Ishikawa (cell line): ENCODE measurements around the gene MAGI1.

Experiments used
- CEBPB ChIP-seq: IDR thresholded peaks from 2 replicates; pipeline ENCODE4 v1.6.1; 2012
- CREB1 ChIP-seq: IDR thresholded peaks from 2 replicates; pipeline ENCODE4 v1.6.1; 2012; ENCODE audit warnings: low read depth
- EGR1 ChIP-seq: IDR thresholded peaks from 2 replicates; pipeline ENCODE4 v1.6.1; 2012
- EP300 ChIP-seq: IDR thresholded peaks from 2 replicates; pipeline ENCODE4 v1.6.1; 2012; ENCODE audit warnings: borderline replicate concordance
- FOXM1 ChIP-seq: IDR thresholded peaks from 2 replicates; pipeline ENCODE4 v1.6.1; 2012; ENCODE audit warnings: low read depth, borderline replicate concordance
- NFIC ChIP-seq: IDR thresholded peaks from 2 replicates; pipeline ENCODE4 v1.6.1; 2012
- RAD21 ChIP-seq: IDR thresholded peaks from 2 replicates; pipeline ENCODE4 v1.6.1; 2012; ENCODE audit warnings: low read depth
- TAF1 ChIP-seq: IDR thresholded peaks from 2 replicates; pipeline ENCODE4 v1.6.1; 2012; ENCODE audit warnings: low read depth, mild to moderate bottlenecking
- TCF12 ChIP-seq: IDR thresholded peaks from 2 replicates; pipeline ENCODE4 v1.6.1; 2012; ENCODE audit warnings: low read depth
- TEAD4 ChIP-seq: IDR thresholded peaks from 2 replicates; pipeline ENCODE4 v1.6.1; 2012
- YY1 ChIP-seq: IDR thresholded peaks from 2 replicates; pipeline ENCODE4 v1.6.1; 2012; ENCODE audit warnings: low read depth
- ZBTB7A ChIP-seq: IDR thresholded peaks from 2 replicates; pipeline ENCODE4 v1.6.1; 2012; ENCODE audit warnings: low read depth
- TF ChIP-seq, protein P1 (sequence below): IDR thresholded peaks from 2 replicates; pipeline ENCODE4 v1.6.1; 2012
- TF ChIP-seq, protein P2 (sequence below): IDR thresholded peaks from 2 replicates; pipeline ENCODE4 v1.6.1; 2012; ENCODE audit warnings: low read depth, mild to moderate bottlenecking
- TF ChIP-seq, protein P3 (sequence below): IDR thresholded peaks from 2 replicates; pipeline ENCODE4 v1.6.1; 2012

MAGI1 gene

DNA sequence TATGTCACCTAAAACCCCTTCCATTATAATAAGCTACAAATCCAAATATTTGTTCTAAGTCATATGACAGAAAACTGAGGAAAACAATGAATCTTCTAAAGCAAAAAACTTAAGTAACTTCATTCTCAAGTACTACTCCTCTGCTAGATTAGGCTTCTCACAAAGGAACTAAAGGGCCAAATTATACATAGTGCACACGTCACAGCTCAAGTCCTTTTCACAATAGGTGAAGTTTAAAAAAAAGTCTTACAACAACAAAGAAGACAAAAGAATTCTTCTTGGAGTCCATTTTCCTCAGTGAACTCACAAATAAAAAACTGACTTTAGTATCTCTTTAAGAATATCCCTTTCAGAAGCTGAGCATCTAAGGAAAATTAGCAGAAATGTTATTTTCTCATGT lies 479.9 kb downstream of the MAGI1 start:
- no peak for TF ChIP-seq CEBPB
- no peak for TF ChIP-seq EP300
- TF ChIP-seq, protein P1, sequence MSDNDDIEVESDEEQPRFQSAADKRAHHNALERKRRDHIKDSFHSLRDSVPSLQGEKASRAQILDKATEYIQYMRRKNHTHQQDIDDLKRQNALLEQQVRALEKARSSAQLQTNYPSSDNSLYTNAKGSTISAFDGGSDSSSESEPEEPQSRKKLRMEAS, result no peak
- no peak for TF ChIP-seq TCF12
- no peak for TF ChIP-seq NFIC
- TF ChIP-seq, protein P2, sequence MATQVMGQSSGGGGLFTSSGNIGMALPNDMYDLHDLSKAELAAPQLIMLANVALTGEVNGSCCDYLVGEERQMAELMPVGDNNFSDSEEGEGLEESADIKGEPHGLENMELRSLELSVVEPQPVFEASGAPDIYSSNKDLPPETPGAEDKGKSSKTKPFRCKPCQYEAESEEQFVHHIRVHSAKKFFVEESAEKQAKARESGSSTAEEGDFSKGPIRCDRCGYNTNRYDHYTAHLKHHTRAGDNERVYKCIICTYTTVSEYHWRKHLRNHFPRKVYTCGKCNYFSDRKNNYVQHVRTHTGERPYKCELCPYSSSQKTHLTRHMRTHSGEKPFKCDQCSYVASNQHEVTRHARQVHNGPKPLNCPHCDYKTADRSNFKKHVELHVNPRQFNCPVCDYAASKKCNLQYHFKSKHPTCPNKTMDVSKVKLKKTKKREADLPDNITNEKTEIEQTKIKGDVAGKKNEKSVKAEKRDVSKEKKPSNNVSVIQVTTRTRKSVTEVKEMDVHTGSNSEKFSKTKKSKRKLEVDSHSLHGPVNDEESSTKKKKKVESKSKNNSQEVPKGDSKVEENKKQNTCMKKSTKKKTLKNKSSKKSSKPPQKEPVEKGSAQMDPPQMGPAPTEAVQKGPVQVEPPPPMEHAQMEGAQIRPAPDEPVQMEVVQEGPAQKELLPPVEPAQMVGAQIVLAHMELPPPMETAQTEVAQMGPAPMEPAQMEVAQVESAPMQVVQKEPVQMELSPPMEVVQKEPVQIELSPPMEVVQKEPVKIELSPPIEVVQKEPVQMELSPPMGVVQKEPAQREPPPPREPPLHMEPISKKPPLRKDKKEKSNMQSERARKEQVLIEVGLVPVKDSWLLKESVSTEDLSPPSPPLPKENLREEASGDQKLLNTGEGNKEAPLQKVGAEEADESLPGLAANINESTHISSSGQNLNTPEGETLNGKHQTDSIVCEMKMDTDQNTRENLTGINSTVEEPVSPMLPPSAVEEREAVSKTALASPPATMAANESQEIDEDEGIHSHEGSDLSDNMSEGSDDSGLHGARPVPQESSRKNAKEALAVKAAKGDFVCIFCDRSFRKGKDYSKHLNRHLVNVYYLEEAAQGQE, result no peak
- no peak for TF ChIP-seq YY1
- no peak for TF ChIP-seq FOXM1
- TF ChIP-seq TAF1, result no peak
- TF ChIP-seq ZBTB7A, result no peak
- TF ChIP-seq CREB1, result no peak
- TF ChIP-seq RAD21, result no peak
- TF ChIP-seq, protein P3, sequence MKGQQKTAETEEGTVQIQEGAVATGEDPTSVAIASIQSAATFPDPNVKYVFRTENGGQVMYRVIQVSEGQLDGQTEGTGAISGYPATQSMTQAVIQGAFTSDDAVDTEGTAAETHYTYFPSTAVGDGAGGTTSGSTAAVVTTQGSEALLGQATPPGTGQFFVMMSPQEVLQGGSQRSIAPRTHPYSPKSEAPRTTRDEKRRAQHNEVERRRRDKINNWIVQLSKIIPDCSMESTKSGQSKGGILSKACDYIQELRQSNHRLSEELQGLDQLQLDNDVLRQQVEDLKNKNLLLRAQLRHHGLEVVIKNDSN, result no peak
- TF ChIP-seq EGR1, result no peak
- TF ChIP-seq TEAD4, result no peak

DNA sequence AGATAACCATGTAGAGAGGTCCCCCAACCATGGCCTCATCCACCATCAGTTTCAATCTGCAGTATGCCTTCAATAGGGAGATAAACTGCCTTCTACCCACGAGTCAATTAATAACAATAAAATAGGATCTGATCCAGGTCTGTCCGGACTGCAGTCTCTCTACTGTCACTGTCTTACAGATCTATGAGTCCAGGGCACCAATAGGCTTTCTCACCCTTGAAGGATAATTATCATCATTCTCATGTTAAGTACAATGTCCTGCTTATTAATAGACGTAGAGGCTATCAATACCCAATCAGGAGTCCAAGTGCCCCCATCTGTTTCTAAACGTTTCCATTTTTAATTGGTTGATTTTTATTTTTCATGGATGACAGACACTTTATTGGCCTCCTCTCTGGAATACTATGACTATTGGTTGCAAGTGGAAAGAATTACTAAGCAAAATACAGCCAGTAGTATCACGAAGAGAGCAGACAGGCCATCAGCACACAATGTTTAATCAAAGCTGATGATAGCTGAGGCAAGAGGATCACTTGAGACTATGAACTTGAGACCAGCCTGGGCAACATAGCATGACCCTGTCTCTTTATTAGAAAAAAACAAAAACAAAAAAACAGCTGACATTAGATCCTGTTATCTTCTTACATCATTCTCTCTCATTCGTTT lies 480.7 kb downstream of the MAGI1 start:
- no peak for TF ChIP-seq YY1
- TF ChIP-seq FOXM1, result no peak
- TF ChIP-seq NFIC, result no peak
- TF ChIP-seq, protein P3, result no peak
- no peak for TF ChIP-seq CREB1
- TF ChIP-seq TAF1, result no peak
- TF ChIP-seq, protein P1, result no peak
- TF ChIP-seq TEAD4, result no peak
- TF ChIP-seq EP300, result no peak
- TF ChIP-seq, protein P2, result no peak
- TF ChIP-seq RAD21, result no peak
- no peak for TF ChIP-seq EGR1
- no peak for TF ChIP-seq ZBTB7A
- TF ChIP-seq TCF12, result no peak

DNA sequence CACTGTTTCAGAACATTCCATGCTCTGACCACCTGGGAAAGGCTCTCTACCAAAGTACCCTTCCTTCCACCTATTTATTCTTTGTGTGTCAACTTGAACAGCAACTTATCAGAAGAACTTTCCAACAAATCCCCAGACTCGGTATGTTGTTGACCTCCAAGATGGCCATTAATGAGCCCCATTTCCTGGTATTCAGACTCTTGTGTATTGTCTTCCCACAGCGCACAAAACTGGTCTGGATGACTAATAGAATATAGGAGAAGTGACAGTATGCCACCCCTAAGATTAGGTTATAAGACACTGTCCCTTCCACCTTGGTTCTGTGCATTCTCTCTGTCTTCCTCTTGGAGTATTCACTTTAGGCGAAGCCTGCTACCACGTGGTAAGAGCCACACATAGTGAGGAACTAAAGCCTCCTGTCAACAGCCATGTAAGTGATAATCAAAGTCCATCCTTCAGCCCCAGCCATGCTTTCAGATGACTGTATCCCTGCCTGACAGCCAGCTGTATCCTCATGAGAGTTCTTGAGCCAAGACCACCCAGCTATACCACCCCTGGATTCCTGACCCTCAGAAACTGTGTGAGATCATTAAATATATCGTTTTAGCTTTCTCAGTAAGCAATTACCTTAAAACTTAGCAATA lies 481.7 kb downstream of the MAGI1 start:
- TF ChIP-seq, protein P1, result no peak
- TF ChIP-seq, protein P2, result no peak
- TF ChIP-seq FOXM1 (no peak), RAD21 (no peak), CREB1 (no peak), NFIC (no peak), YY1 (no peak), EP300 (no peak), EGR1 (no peak), TCF12 (no peak), TAF1 (no peak), CEBPB (no peak), TEAD4 (no peak), ZBTB7A (no peak)
- TF ChIP-seq, protein P3, result no peak
